Mesangial cell (primary cell): Measurements from ENCODE around the gene ASCC2. TPM values are rescaled to one million over a fixed set of nuclear protein-coding genes. Genes with fewer than 3 reads are reported as not detected.

Source experiments
- total RNA-seq: library from RNA; depleted of rRNA; stranded (reverse); fragments of >200 nt; gene quantifications from 2 replicates; pipeline ENCODE4 v1.2.3, GENCODE V29; 2015

Gene ASCC2
- total RNA-seq: 27.3 and 35.4 TPM in 2 replicates

DNA sequence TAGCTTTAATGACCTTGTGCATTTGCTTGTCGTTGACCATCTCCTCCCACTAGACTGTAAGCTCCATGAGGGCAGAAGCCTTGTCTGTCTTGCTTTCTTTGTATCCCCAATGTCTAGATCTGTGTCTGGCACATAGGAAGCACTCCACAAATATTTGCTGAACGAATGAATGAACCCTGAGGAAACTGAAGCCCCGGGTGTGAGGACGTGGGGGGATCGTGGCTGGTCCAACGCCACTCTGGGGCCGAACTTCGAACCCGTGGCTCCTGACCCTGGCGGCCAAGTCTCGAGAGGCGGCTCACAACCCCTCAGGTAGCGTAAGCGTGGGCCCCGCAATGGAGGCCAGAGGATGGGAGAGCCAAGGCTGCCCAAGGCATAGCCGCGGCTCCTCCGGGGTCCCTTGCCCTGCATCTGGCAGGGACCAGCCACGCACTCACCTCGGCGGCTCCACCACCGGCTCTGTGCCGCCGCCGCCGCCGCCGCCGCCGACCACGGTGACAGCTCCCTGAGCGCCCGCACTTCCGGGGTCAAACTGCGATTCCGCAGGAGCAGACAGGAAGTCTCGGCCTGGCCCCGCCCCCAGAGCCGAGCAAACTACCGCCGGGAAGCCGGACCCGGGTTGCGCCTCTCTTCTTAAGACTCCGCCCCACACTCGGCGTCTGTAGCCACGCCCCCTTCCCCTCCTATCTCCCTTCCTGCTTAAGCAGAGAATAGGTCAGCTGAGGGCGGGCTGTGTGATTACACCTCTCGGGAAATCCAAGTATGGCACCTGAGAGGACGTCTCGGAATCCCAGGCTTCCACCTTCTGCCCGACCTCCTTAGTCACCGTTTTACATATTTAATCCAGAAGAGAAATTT is at the start of gene ASCC2:
TSS of gene ASCC2 (minus strand) at position 534 of the 858 bp plus-strand sequence. CDS start 5,949 bp downstream, outside the sequence.

GRCh38 chr22:29883045-29883774 is 45.1 kb upstream of the ASCC2 start, which contains the start of gene MTMR3:
TSS of gene MTMR3 (plus strand) at chr22:29883174. CDS start at chr22:29971060, 87,886 bp downstream.

GRCh38 chr22:29767171-29768051 is 70.7 kb downstream of the ASCC2 start, which contains the start of gene UQCR10:
TSS of gene UQCR10 (plus strand) at chr22:29767369. CDS start at chr22:29767399, 30 bp downstream.

DNA sequence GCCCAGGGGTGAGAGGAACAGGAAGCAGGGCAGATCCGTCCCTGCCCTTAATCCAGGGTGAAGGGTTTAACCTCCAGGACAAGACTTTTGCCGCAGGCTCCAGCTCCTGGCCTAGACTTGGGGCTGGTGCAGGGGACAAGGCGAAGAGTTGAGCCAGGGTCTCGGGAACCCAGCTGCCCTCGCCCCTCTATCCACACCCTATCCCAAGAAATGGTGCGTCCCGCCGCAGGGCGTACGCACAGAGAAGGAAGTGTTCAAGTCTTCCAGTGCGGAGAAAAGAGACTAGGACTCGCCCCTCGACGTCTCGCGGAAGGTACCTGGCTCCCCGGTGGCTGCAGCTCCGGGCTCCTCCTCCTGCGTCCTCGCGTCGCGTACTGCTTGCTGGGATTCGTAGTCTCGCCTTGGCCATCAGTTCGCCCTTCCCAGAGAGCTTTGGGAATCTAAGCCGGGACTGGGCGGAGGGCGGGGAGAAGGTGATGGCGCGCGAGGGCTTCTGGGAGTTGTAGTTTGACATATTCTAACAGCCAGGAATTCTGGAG is 71.4 kb downstream of the ASCC2 start, which contains the start of gene ZMAT5:
TSS of gene ZMAT5 (minus strand) at position 376 of the 539 bp plus-strand sequence. CDS start 18,463 bp downstream, outside the sequence.

Other genes with a start within 250 kb of the ASCC2 start
- 107 and 135 TPM in 2 replicates for gene NF2, start 234.6 kb downstream of the ASCC2 start, total RNA-seq
- under 0.01 TPM in 1 of 2 replicates, not detected in the other for gene CABP7, start 118.3 kb downstream of the ASCC2 start, total RNA-seq
- 27.7 and 29.2 TPM in 2 replicates for gene ZMAT5, start 71.3 kb downstream of the ASCC2 start, total RNA-seq
- gene UQCR10, start 70.9 kb downstream of the ASCC2 start, total RNA-seq: 145 and 157 TPM in 2 replicates
- gene MTMR3, start 44.9 kb upstream of the ASCC2 start, total RNA-seq: 15.3 and 24.7 TPM in 2 replicates
- gene HORMAD2, start 242.2 kb upstream of the ASCC2 start, total RNA-seq: 0.51 TPM in 1 of 2 replicates, not detected in the other